HG03469 (cell line): ENCODE data around the gene CCDC71L.

Source experiments
- ATAC-seq: cut with Tn5 transposase; IDR thresholded peaks from one replicate; pipeline ENCODE4 v1.9.1; 2021; ENCODE audit warnings: mild to moderate bottlenecking, moderate library complexity, moderate number of reproducible peaks; ENCODE audit not compliant: unreplicated experiment

The CCDC71L gene

GRCh38 chr7:106609416-106609815, 51.5 kb downstream of the CCDC71L start:
- no peak for ATAC-seq

DNA sequence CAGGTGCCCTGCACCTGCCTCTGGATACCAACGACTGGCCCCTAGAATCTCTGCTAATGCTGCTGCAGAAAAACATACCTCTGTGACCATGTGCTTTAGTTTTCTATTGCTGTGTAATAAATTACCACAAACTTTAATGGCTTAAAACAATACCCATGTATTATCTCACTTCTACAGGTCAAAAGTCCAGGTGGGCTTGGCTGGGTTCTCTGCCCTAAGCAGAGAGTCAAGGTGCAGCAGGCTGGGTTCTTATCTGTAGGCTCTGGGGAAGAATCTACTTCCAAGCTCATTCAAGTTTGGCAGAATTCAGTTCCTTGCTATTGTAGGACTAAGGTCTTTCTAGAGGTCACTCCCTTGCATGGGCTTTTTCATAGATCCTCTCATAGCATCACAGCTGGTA, 52.3 kb downstream of the CCDC71L start:
- ATAC-seq = no peak
